AG04450 (cell line): Measurements from ENCODE around the gene SUN3. TPM values are rescaled to one million over a fixed set of nuclear protein-coding genes. Genes with fewer than 3 reads are reported as not detected.

Source experiments
- CTCF ChIA-PET: fragments of 300-600, 350-600 bp; formaldehyde crosslinking; extraction: SDS; loops from one replicate; lab custom pipeline; 2022; ENCODE audit warnings: antibody characterized with exemption, inconsistent platforms; lab: Charles Lee
- POLR2A ChIA-PET: fragments of 350-600 bp; formaldehyde crosslinking; extraction: SDS; loops from one replicate; lab custom pipeline; 2021; ENCODE audit warnings: antibody characterized with exemption, inconsistent platforms; lab: Yijun Ruan, JAX
- DNase-seq: peaks from one replicate; pipeline ENCODE4 v3.0.0-alpha.2; 2011; ENCODE audit warnings: low read depth, low spot score
- H3K27ac ChIP-seq: one replicate; pipeline ENCODE4 v1.5.1; 2012; ENCODE audit warnings: low read depth, low read length, control low read depth
- H3K27me3 ChIP-seq: one replicate; pipeline ENCODE4 v1.6.0; 2012; ENCODE audit warnings: low read length; ENCODE audit not compliant: control insufficient read depth, insufficient read depth
- H3K4me3 ChIP-seq: 2 replicates; pipeline ENCODE4 v1.5.1; 2011; ENCODE audit warnings: mild to moderate bottlenecking, low read depth, low read length, control low read depth
- H3K9me3 ChIP-seq: 2 replicates; pipeline ENCODE4 v1.5.1; 2012; ENCODE audit warnings: low read length; ENCODE audit not compliant: control insufficient read depth, insufficient read depth
- CTCF ChIP-seq: IDR thresholded peaks from 2 replicates; pipeline ENCODE4 v1.5.1; 2011; ENCODE audit warnings: low read depth, low read length, control low read depth, inconsistent platforms
- polyA plus RNA-seq: library from polyadenylated mRNA; depleted of rRNA; stranded (reverse); fragments of >200 nt; gene quantifications from 2 replicates; pipeline ENCODE4 v1.2.3, GENCODE V29; 2011

Gene SUN3
- polyA plus RNA-seq, 1 experiment = not detected

DNA sequence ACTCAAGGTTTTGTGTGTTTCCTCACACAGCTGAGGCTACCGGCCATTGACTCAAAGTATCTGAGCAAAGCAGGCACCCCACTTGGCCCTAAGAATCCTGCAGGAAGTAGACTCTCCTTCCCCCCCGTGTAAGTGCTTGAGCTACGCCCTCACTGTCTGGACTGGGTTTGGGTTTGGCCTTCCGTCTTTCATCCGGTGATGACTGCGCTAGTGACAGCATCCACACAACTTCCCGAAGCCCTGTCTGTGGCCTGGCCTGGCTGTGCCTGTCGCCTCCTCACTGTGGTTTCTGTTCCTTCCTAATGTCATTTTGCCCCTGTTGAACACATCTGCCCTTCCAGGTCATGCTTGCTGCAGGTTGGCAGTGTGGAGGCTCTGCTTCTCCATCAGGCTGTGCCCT is 20.9 kb upstream of the SUN3 start:
- H3K9me3 ChIP-seq = no peaks in the 10 kb centered on the region
- TF ChIP-seq CTCF = no peak
- no peak overlapping the region for H3K27ac ChIP-seq
- CTCF ChIA-PET = no interaction called here
- POLR2A ChIA-PET = no interaction called here
- no peak for DNase-seq
- H3K4me3 ChIP-seq = no peak overlapping the region
- no peaks in the 10 kb centered on the region for H3K27me3 ChIP-seq

- Histone ChIP-seq H3K27ac (no peak overlapping the region), H3K27me3 (no peaks in the 10 kb centered on the region), H3K9me3 (no peaks in the 10 kb centered on the region), H3K4me3 (no peak overlapping the region)
- ChIA-PET CTCF (no interaction called here), POLR2A (no interaction called here)
- no peak for DNase-seq
- no peak for TF ChIP-seq CTCF
Observed at GRCh38 chr7:48048113-48048512, 19.2 kb upstream of the SUN3 start.

- ChIA-PET CTCF (no interaction called here), POLR2A (no interaction called here)
- no peak overlapping the region for H3K27ac ChIP-seq
- H3K9me3 ChIP-seq = no peaks in the 10 kb centered on the region
- no peaks in the 10 kb centered on the region for H3K27me3 ChIP-seq
- no peak overlapping the region for H3K4me3 ChIP-seq
- DNase-seq = no peak
- TF ChIP-seq CTCF = no peak
Observed at GRCh38 chr7:48046458-48046857, 17.6 kb upstream of the SUN3 start.

DNA sequence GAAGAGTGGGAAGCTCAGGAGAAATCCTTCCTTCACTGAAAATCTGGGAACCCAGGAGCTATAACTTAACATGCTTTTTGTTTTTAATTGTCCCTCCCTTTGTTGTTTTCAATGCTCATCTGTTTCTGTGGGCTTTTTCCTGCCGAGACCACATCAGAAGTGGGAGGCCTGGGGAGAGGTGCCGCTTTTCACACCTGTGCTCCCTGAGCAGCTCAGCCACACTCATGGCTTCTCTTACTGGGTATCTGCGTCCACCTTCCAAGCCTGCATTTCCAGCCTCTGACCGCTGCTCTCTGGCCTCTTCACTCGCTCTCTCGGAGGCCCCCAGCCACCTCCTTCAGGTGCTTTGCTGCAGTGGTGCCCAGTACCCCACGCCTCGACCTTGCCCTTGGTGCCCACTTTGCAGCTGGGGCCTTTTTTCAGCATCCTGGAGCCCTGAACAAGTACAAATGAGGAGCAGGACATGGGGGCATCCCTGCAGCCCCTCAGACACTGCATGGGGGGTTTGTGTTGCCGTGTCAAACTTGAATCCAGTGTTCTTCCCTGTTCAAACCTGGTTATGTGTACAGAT is 16.4 kb upstream of the SUN3 start:
- H3K9me3 ChIP-seq = no peaks in the 10 kb centered on the region
- H3K27me3 ChIP-seq = no peaks in the 10 kb centered on the region
- H3K4me3 ChIP-seq = no peak overlapping the region
- no peak for DNase-seq
- POLR2A ChIA-PET = no interaction called here
- no peak overlapping the region for H3K27ac ChIP-seq
- no peak for TF ChIP-seq CTCF
- CTCF ChIA-PET = no interaction called here

DNA sequence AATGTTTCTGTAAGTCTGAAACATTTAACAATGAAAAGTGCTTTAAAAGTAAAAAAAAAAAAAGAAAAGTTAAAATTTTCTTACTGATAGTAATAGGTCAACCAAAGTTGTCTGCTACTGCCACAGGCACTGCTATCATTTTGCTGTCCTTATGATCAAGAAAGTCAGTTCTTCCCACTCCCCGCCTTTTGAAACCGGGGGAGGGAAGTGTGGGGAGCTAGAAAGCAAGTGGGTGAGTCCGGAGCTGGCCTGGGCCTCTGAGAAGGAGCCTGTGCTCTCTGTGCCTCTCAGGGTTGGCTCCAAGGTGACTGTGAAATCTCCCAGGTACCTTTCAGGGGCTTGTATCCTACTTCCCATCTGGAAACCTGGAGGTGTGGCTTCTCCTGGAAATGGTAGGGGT is 13.7 kb upstream of the SUN3 start:
- no peaks in the 10 kb centered on the region for H3K9me3 ChIP-seq
- no peak overlapping the region for H3K27ac ChIP-seq
- peaks cover 1% of the 10 kb centered on the region for H3K27me3 ChIP-seq
- POLR2A ChIA-PET = no interaction called here
- CTCF ChIA-PET = no interaction called here
- H3K4me3 ChIP-seq = no peak overlapping the region
- no peak for TF ChIP-seq CTCF
- no peak for DNase-seq
